Neutrophil (primary cell): ENCODE data around the gene FGL2.
"Not testable (repeated sequence)": the region's sequence is repeated elsewhere in the genome, so short reads cannot be mapped to it uniquely, and the experiment has no call there.

Experiments
- H3K27ac ChIP-seq: fragments of 200-600 bp; sonication (generic); 2 replicates; pipeline ENCODE4 v1.5.1; 2016; ENCODE audit warnings: mild to moderate bottlenecking, moderate library complexity
- H3K27me3 ChIP-seq: fragments of 200-600 bp; sonication (generic); 2 replicates; pipeline ENCODE4 v1.6.0; 2016; ENCODE audit warnings: mild to moderate bottlenecking
- H3K36me3 ChIP-seq: fragments of 200-600 bp; sonication (generic); 2 replicates; pipeline ENCODE4 v1.5.1; 2017
- H3K4me1 ChIP-seq, 2 experiments: fragments of 200-600 bp in 1 of 2; sonication (generic) in 1 of 2; 1 replicate in 1 of 2; 2 replicates in 1 of 2; pipeline versions ENCODE4 v1.5.1 to v1.6.1; 2013 to 2016; ENCODE audit warnings: low read depth in 1 of 2, low read length in 1 of 2, mild to moderate bottlenecking in 1 of 2, moderate library complexity in 1 of 2; ENCODE audit not compliant: control insufficient read depth in 1 of 2, insufficient read depth in 1 of 2
- H3K4me3 ChIP-seq, 2 experiments: fragments of 200-600 bp in 1 of 2; sonication (generic) in 1 of 2; 1 replicate in 1 of 2; 2 replicates in 1 of 2; pipeline ENCODE4 v1.5.1; 2013 to 2016; ENCODE audit warnings: low read depth in 1 of 2, low read length in 1 of 2, mild to moderate bottlenecking in 1 of 2, moderate library complexity in 1 of 2
- H3K9me3 ChIP-seq: fragments of 200-600 bp; sonication (generic); 2 replicates; pipeline ENCODE4 v1.5.1; 2016
- TF ChIP-seq, protein P1 (sequence below): fragments of 200-600 bp; sonication (generic); IDR thresholded peaks from 2 replicates; pipeline ENCODE4 v1.5.1; 2016; ENCODE audit warnings: antibody characterized with exemption

The FGL2 gene

DNA sequence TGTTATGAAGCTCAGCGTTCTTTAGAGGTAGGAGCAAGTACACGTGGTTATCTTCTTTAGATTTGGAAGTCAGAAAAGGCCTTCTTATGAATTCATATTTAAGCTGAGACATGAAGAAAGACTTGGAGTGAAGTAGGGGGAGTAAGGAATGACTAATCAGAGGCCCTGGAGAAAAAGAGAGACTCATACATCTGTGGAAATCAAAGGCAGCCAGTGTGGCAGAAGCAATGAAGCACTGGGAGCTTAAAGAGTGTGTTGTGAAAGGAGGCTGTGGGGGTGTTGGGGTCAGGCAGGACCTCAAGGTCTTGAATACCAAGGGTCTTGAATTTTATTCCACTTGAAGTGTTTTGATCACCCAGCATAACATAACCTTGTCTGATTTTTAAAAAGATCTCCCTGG lies 35.7 kb upstream of the FGL2 start:
- Histone ChIP-seq H3K4me3 (no peak overlapping the region), H3K27ac (no peak overlapping the region), H3K9me3 (no peaks in the 10 kb centered on the region), H3K4me1 (peaks cover 36 to 42% of the 10 kb centered on the region in 2 experiments), H3K36me3 (no peaks in the 10 kb centered on the region), H3K27me3 (no peaks in the 10 kb centered on the region)
- TF ChIP-seq, protein P1, sequence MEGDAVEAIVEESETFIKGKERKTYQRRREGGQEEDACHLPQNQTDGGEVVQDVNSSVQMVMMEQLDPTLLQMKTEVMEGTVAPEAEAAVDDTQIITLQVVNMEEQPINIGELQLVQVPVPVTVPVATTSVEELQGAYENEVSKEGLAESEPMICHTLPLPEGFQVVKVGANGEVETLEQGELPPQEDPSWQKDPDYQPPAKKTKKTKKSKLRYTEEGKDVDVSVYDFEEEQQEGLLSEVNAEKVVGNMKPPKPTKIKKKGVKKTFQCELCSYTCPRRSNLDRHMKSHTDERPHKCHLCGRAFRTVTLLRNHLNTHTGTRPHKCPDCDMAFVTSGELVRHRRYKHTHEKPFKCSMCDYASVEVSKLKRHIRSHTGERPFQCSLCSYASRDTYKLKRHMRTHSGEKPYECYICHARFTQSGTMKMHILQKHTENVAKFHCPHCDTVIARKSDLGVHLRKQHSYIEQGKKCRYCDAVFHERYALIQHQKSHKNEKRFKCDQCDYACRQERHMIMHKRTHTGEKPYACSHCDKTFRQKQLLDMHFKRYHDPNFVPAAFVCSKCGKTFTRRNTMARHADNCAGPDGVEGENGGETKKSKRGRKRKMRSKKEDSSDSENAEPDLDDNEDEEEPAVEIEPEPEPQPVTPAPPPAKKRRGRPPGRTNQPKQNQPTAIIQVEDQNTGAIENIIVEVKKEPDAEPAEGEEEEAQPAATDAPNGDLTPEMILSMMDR = no peak

DNA sequence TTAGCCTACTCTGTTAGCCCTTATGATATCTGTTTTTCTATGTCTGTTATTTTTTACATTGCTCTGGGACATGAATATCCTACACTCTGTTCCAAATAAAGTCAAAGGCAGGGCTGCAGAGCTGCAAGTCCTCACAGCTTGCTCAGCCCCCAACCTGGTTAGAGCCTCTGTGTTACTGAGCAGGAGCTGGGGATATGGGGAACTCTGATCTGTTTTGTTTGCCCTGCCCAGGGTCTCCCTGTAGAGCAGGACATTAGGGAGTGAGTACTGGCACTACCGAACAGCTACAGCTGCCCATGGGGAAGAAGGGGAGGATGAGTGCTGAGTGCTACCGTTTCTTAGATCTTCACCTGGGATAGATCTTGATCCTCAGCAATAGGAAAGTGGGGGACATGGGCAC lies 32.8 kb upstream of the FGL2 start:
- TF ChIP-seq, protein P1 = no peak

DNA sequence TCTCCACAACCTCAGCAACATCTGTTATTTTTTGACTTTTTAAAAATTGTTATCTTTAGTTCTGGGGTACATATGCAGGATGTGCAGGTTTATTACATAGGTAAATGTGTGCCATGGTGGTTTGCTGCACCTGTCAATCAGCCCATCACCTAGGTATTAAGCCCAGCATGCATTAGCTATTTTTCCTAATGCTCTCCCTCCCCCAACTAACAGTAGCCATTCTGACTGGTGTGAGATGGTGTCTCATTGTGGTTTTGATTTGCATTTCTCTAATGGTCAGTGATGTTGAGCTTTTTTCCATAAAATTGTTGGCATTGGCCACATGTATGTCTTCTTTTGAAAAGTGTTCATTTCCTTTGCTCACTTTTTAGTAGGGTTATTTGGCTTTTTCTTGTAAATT lies 29.2 kb upstream of the FGL2 start:
- not testable (repeated sequence) for H3K4me1 ChIP-seq, H3K9me3 ChIP-seq, H3K27ac ChIP-seq, H3K27me3 ChIP-seq, H3K36me3 ChIP-seq, H3K4me3 ChIP-seq

More for the DNA sequence above, 32.8 kb upstream of the FGL2 start:
- Histone ChIP-seq H3K36me3 (no peaks in the 10 kb centered on the region), H3K9me3 (no peaks in the 10 kb centered on the region), H3K4me3 (no peak overlapping the region), H3K4me1 (peaks cover 8 to 14% of the 10 kb centered on the region in 2 experiments), H3K27me3 (no peaks in the 10 kb centered on the region), H3K27ac (no peak overlapping the region)

DNA sequence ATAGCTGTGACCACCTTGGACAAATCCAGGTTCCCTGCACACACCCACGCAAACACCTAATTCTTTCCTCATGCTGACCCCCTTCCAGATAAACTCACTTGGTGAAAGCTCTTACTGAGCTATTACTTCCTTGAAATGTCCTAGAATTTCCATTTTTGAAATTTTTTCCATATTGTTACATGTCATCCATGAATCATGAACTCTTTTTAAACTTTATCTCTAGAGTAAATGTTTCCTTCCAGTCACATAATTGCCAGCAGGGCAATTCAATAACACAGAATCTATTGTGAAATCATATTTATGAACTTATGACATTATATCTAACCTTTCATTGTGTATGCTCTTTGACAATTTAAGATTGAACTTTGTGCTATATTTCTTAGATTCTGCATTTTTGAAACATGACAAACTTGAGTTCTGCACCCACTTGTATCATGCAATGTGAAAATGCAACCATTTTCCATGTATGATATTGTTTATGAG lies 26.8 kb upstream of the FGL2 start:
- H3K9me3 ChIP-seq = no peaks in the 10 kb centered on the region
- no peak overlapping the region for H3K4me3 ChIP-seq
- H3K27ac ChIP-seq = no peak overlapping the region
- TF ChIP-seq, protein P1 = no peak
- H3K4me1 ChIP-seq = peaks cover 0 to 4% of the 10 kb centered on the region in 2 experiments
- no peaks in the 10 kb centered on the region for H3K36me3 ChIP-seq
- no peaks in the 10 kb centered on the region for H3K27me3 ChIP-seq

DNA sequence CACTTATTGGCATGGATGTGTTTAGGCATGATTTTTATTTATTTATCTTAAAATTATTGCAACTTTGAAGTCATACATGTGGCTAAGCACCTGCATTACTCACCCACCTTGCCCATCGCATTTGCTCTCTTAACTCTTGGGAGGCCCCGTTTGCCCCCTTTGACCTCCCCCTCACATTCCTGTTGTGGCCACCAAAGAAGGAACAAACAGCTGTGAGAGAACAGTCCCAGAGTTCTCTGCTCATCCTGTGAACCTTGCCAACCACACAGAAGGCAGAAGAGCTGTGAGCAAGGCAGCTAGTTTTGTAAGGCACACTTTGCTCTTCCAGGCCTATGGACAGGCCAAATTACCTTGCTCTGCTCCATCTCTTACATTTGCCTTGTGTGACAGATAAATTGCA lies 23.6 kb upstream of the FGL2 start:
- Histone ChIP-seq H3K36me3 (no peaks in the 10 kb centered on the region), H3K4me3 (no peak overlapping the region), H3K9me3 (no peaks in the 10 kb centered on the region), H3K4me1 (peaks cover 0 to 4% of the 10 kb centered on the region in 2 experiments), H3K27me3 (no peaks in the 10 kb centered on the region), H3K27ac (no peak overlapping the region)
- TF ChIP-seq, protein P1 = no peak

DNA sequence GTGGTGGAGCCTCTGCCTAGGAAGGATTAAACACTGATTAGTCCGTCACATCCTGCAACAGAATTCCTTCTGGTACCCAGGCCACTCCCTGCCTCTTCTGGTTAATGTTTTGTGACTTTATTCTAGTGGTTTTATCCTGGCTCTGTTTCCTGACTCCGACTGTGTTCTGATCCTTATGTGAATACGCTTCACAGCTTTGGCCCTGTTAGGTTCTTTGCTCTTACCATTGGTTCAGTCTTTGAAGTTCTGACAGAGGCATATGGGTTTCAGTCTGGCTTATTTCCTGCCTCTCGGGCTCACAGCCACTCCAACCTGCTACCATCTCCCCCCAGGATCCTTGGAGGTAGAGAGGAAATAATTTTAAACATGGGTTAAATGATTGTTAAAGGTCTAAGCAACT lies 23.2 kb upstream of the FGL2 start:
- no peaks in the 10 kb centered on the region for H3K36me3 ChIP-seq
- H3K4me1 ChIP-seq = peaks cover 0 to 4% of the 10 kb centered on the region in 2 experiments
- no peaks in the 10 kb centered on the region for H3K27me3 ChIP-seq
- TF ChIP-seq, protein P1 = no peak
- H3K27ac ChIP-seq = no peak overlapping the region
- no peaks in the 10 kb centered on the region for H3K9me3 ChIP-seq
- H3K4me3 ChIP-seq = no peak overlapping the region
